IMR-90 (cell line): ENCODE results near the gene TENM4. TPM values are rescaled to one million over a fixed set of nuclear protein-coding genes. Genes with fewer than 3 reads are reported as not detected.

Experiments used
- ATAC-seq: fragments of 200-7000 bp; cut with Tn5 transposase; 2 replicates; pipeline ENCODE4 v1.9.1; 2020; ENCODE audit warnings: low read depth, mild to moderate bottlenecking, moderate library complexity
- BruUV-seq: library from RNA; stranded (reverse); fragments of 400-500 nt; replicated peaks from 2 replicates; lab custom pipeline; 2021; lab: Mats Ljungman, UMichigan
- CTCF ChIA-PET: fragments of 300-600 bp; formaldehyde crosslinking; extraction: SDS; loops from one replicate; lab custom pipeline; 2021; ENCODE audit warnings: antibody characterized with exemption; lab: Yijun Ruan, JAX
- POLR2A ChIA-PET: fragments of 300-600 bp; sonication (Branson Sonifier 250); formaldehyde crosslinking; loops from one replicate; lab custom pipeline; 2022; ENCODE audit warnings: antibody characterized with exemption; ENCODE audit not compliant: unreplicated experiment; lab: Charles Lee
- DNase-seq: peaks from one replicate; pipeline ENCODE4 v3.0.0; 2013
- H2AFZ ChIP-seq: replicated peaks from 2 replicates; pipeline ENCODE3; 2013; ENCODE audit warnings: low read length, mild to moderate bottlenecking; ENCODE audit not compliant: poor library complexity
- H2AK5ac ChIP-seq: 2 replicates; pipeline ENCODE4 v1.6.1; 2013; ENCODE audit warnings: low read depth, low read length, inconsistent platforms
- H2AK9ac ChIP-seq: replicated peaks from 2 replicates; pipeline ENCODE3; 2013; ENCODE audit warnings: mild to moderate bottlenecking, low read depth, low read length, moderate library complexity; ENCODE audit not compliant: poor library complexity
- H2BK120ac ChIP-seq: 2 replicates; pipeline ENCODE4 v1.6.1; 2013; ENCODE audit warnings: low read depth, low read length, inconsistent platforms
- H2BK15ac ChIP-seq: 3 replicates; pipeline ENCODE4 v1.6.1; 2013; ENCODE audit warnings: low read depth, low read length, inconsistent platforms
- H2BK20ac ChIP-seq: 2 replicates; pipeline ENCODE4 v1.6.1; 2013; ENCODE audit warnings: low read depth, mild to moderate bottlenecking, inconsistent platforms, low read length, moderate library complexity
- H2BK5ac ChIP-seq: 2 replicates; pipeline ENCODE4 v1.6.1; 2013; ENCODE audit warnings: mild to moderate bottlenecking, low read depth, low read length, inconsistent platforms; ENCODE audit not compliant: poor library complexity, severe bottlenecking
- H3K14ac ChIP-seq: replicated peaks from 2 replicates; pipeline ENCODE4 v1.6.1; 2013; ENCODE audit warnings: low read depth, low read length, inconsistent platforms
- H3K18ac ChIP-seq: 2 replicates; pipeline ENCODE4 v1.6.1; 2013; ENCODE audit warnings: low read depth, low read length, control low read depth
- H3K23ac ChIP-seq: 2 replicates; pipeline ENCODE4 v1.6.1; 2013; ENCODE audit warnings: low read depth, low read length, inconsistent platforms
- H3K27ac ChIP-seq: 2 replicates; pipeline ENCODE4 v1.5.1; 2013; ENCODE audit warnings: mild to moderate bottlenecking, control low read depth, low read length; ENCODE audit not compliant: insufficient read depth
- H3K27me3 ChIP-seq: 2 replicates; pipeline ENCODE4 v1.6.1; 2013; ENCODE audit warnings: low read length; ENCODE audit not compliant: control insufficient read depth, insufficient read depth
- H3K36me3 ChIP-seq: 2 replicates; pipeline ENCODE4 v1.6.1; 2013; ENCODE audit warnings: low read length, mixed read lengths; ENCODE audit not compliant: control insufficient read depth, insufficient read depth
- H3K4ac ChIP-seq: 2 replicates; pipeline ENCODE4 v1.6.1; 2013; ENCODE audit warnings: low read depth, low read length, inconsistent platforms
- H3K4me1 ChIP-seq: 2 replicates; pipeline ENCODE4 v1.6.1; 2013; ENCODE audit warnings: low read length, mixed read lengths; ENCODE audit not compliant: control insufficient read depth, insufficient read depth
- H3K4me2 ChIP-seq: 2 replicates; pipeline ENCODE4 v1.6.1; 2013; ENCODE audit warnings: low read depth, mild to moderate bottlenecking, control low read depth, low read length, moderate library complexity
- H3K4me3 ChIP-seq: 2 replicates; pipeline ENCODE4 v1.5.1; 2013; ENCODE audit warnings: low read depth, mild to moderate bottlenecking, control low read depth, low read length, moderate library complexity; ENCODE audit not compliant: insufficient read depth
- H3K56ac ChIP-seq: 2 replicates; pipeline ENCODE4 v1.6.1; 2013; ENCODE audit warnings: low read length, inconsistent platforms; ENCODE audit not compliant: insufficient read depth; ENCODE audit errors: extremely low read depth
- H3K79me1 ChIP-seq, 2 experiments: 2 replicates each; pipeline ENCODE4 v1.6.1; 2013; ENCODE audit warnings: low read length in 2 of 2, inconsistent platforms in 1 of 2, low read depth in 1 of 2
- H3K9ac ChIP-seq: 2 replicates; pipeline ENCODE4 v1.6.1; 2013; ENCODE audit warnings: low read depth, low read length, control low read depth
- H3K9me1 ChIP-seq: 2 replicates; pipeline ENCODE4 v1.6.1; 2013; ENCODE audit warnings: low read length, inconsistent platforms; ENCODE audit not compliant: insufficient read depth
- H3K9me3 ChIP-seq: 2 replicates; pipeline ENCODE4 v1.6.1; 2013; ENCODE audit warnings: low read length; ENCODE audit not compliant: control insufficient read depth, insufficient read depth
- H4K20me1 ChIP-seq: 2 replicates; pipeline ENCODE4 v1.6.1; 2013; ENCODE audit warnings: low read length, inconsistent platforms; ENCODE audit not compliant: insufficient read depth
- H4K5ac ChIP-seq: 2 replicates; pipeline ENCODE4 v1.6.1; 2013; ENCODE audit warnings: mild to moderate bottlenecking, low read depth, low read length, control low read depth
- H4K8ac ChIP-seq, 2 experiments: 2 replicates each; pipeline ENCODE4 v1.6.1; 2013; ENCODE audit warnings: low read depth in 2 of 2, low read length in 2 of 2, control low read depth in 1 of 2, inconsistent platforms in 1 of 2
- H4K91ac ChIP-seq: 2 replicates; pipeline ENCODE4 v1.6.1; 2013; ENCODE audit warnings: low read depth, low read length, inconsistent platforms; ENCODE audit not compliant: insufficient read depth
- BHLHE40 ChIP-seq: fragments of 150-350 bp; IDR thresholded peaks from 2 replicates; pipeline ENCODE4 v1.6.1; 2016; ENCODE audit warnings: mild to moderate bottlenecking, low read depth, low read length
- CEBPB ChIP-seq: IDR thresholded peaks from 2 replicates; pipeline ENCODE4 v1.6.1; 2012; ENCODE audit warnings: low read depth, low read length, improper control_type of control experiment
- CHD1 ChIP-seq: IDR thresholded peaks from 2 replicates; pipeline ENCODE4 v1.6.1; 2012; ENCODE audit warnings: low read depth, low read length, improper control_type of control experiment
- FOS ChIP-seq: fragments of 150-350 bp; IDR thresholded peaks from 2 replicates; pipeline ENCODE4 v1.6.1; 2016; ENCODE audit warnings: low read depth, low read length
- MAFK ChIP-seq: IDR thresholded peaks from 2 replicates; pipeline ENCODE4 v1.6.1; 2012; ENCODE audit warnings: low read depth, low read length, improper control_type of control experiment
- MAZ ChIP-seq: IDR thresholded peaks from 2 replicates; pipeline ENCODE4 v1.6.1; 2012; ENCODE audit warnings: low read depth, mild to moderate bottlenecking, low read length, improper control_type of control experiment, moderate library complexity, borderline replicate concordance
- MXI1 ChIP-seq: IDR thresholded peaks from 2 replicates; pipeline ENCODE4 v1.6.1; 2012; ENCODE audit warnings: low read depth, mild to moderate bottlenecking, low read length, moderate library complexity, borderline replicate concordance
- NFE2L2 ChIP-seq: fragments of 150-350 bp; IDR thresholded peaks from 2 replicates; pipeline ENCODE4 v1.6.1; 2016; ENCODE audit warnings: low read depth, mild to moderate bottlenecking, low read length
- POLR2A ChIP-seq: IDR thresholded peaks from 2 replicates; pipeline ENCODE4 v1.6.1; 2012; ENCODE audit warnings: mild to moderate bottlenecking, low read depth, low read length
- RAD21 ChIP-seq: IDR thresholded peaks from 2 replicates; pipeline ENCODE4 v1.6.1; 2012; ENCODE audit warnings: low read length, improper control_type of control experiment
- RCOR1 ChIP-seq: IDR thresholded peaks from 2 replicates; pipeline ENCODE4 v1.6.1; 2012; ENCODE audit warnings: mild to moderate bottlenecking, low read length, improper control_type of control experiment; ENCODE audit not compliant: insufficient replicate concordance
- RFX5 ChIP-seq: IDR thresholded peaks from 2 replicates; pipeline ENCODE4 v1.8.0; 2012; ENCODE audit warnings: low read depth, mild to moderate bottlenecking, low read length, moderate library complexity
- SMC3 ChIP-seq: fragments of 150-350 bp; IDR thresholded peaks from 2 replicates; pipeline ENCODE4 v1.6.1; 2016; ENCODE audit warnings: low read depth, mild to moderate bottlenecking, antibody characterized with exemption, low read length, moderate library complexity
- WGBS, 2 experiments: methylation state at CpG; one replicate each; pipeline versions ENCODE4 v1.1.5 to v1.1.7; 2013; ENCODE audit warnings: missing lambda C conversion rate in 2 of 2; ENCODE audit not compliant: insufficient read length in 1 of 2; ENCODE audit errors: extremely low coverage in 2 of 2; 5-methylcytosine and 5-hydroxymethylcytosine counted together
- dilution Hi-C: fragments of 300-500 bp; cut with HindIII; formaldehyde crosslinking; loops from one replicate; pipeline ENCODE4 v1.14.3; 2018; ENCODE audit warnings: low sequenced_read_pairs; ENCODE audit not compliant: unreplicated experiment
- in situ Hi-C: fragments of 300-500 bp; cut with MboI; formaldehyde crosslinking; loops from 3 replicates; pipeline ENCODE4 v1.14.3; 2019; ENCODE audit warnings: low sequenced_read_pairs, inconsistent platforms, mixed read lengths
- intact Hi-C: fragments of 100-400 bp; cut with micrococcal nuclease; formaldehyde crosslinking; loops from 2 replicates; pipeline ENCODE4 v1.10.0; 2022
- polyA plus RNA-seq, 3 experiments: library from polyadenylated mRNA; depleted of rRNA; stranded (reverse); fragments of >200 nt; gene quantifications; 2 replicates each; pipeline ENCODE4 v1.2.3, GENCODE V29; 2012; ENCODE audit warnings: low replicate concordance in 1 of 3
- total RNA-seq: library from RNA; depleted of rRNA; stranded (reverse); fragments of >200 nt; gene quantifications from 2 replicates; pipeline ENCODE4 v1.2.3, GENCODE V29; 2012
- TF ChIP-seq, protein P1 (sequence below): fragments of 150-350 bp; IDR thresholded peaks from 2 replicates; pipeline ENCODE4 v1.6.1; 2017; ENCODE audit warnings: mild to moderate bottlenecking, antibody characterized with exemption, low read length, low read depth
- TF ChIP-seq, protein P2 (sequence below): conservative IDR thresholded peaks from 2 replicates; pipeline ENCODE4 v1.5.1; 2012; ENCODE audit warnings: mild to moderate bottlenecking, low read depth, low read length, improper control_type of control experiment
- TF ChIP-seq, protein P3 (sequence below): fragments of 150-350 bp; IDR thresholded peaks from 2 replicates; pipeline ENCODE4 v1.6.1; 2016; ENCODE audit warnings: low read depth, mild to moderate bottlenecking, low read length, moderate library complexity, borderline replicate concordance

The TENM4 gene
- total and polyA plus RNA-seq, 2 of the 4 experiments (the other 2 are of a cell fraction), result 7.4 to 9.0 TPM

DNA sequence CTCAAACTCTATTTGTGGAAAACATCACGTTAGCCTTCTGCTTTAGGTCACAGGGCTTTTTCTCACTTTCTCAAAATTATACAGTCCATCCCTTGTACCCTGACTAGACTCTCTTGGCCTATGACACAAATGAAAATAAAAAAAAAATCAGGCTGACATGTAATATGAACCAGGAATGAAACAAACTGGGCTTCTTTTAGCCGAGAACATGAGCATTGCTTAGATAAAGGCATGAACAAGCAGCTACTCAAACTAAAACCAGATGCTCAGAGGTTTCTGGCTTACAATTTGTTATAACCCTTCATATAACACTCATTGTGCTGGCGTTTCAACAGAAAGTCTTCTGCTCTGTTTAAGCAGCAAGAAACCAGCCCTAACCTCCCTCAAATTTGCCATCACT, 600.6 kb downstream of the TENM4 start:
- H2BK15ac ChIP-seq, result peak overlapping the region; percentile 7; the same call in 1 of the 3 replicates
- peak overlapping the region; percentile 77; the same call in 1 of the 2 replicates for H4K5ac ChIP-seq
- peak; percentile 87 for ATAC-seq
- peaks cover 6% of the 10 kb centered on the region for H3K9me1 ChIP-seq
- peak overlapping the region; percentile 57 for H2BK120ac ChIP-seq
- POLR2A ChIA-PET, result no interaction called here
- peaks cover 3% of the 10 kb centered on the region; the same call in 1 of the 2 replicates for H3K36me3 ChIP-seq
- H2BK20ac ChIP-seq, result 0 out of 2 replicates have a peak overlapping the region, but pooled peaks have one; percentile 2
- BruUV-seq, result no TSS peak
- CTCF ChIA-PET, result interaction anchor here (0.6 to 1.0 kb wide), 4 partner anchors 10 to 760 kb away, joined by 3 to 5 read pairs (median 4); no protein-coding TSS in a partner anchor
- no peak overlapping the region for H3K23ac ChIP-seq
- H3K9me3 ChIP-seq, result no peaks in the 10 kb centered on the region
- H4K8ac ChIP-seq, result 0 out of 4 replicates have a peak overlapping the region, but pooled peaks of 1 of the 2 experiments have one; percentile 11
- no peaks in the 10 kb centered on the region for H4K20me1 ChIP-seq
- no peak overlapping the region for H4K91ac ChIP-seq
- H3K56ac ChIP-seq, result no peak overlapping the region
- H3K27me3 ChIP-seq, result no peaks in the 10 kb centered on the region
- H3K9ac ChIP-seq, result peak overlapping the region; percentile 81; the same call in 1 of the 2 replicates
- H3K4me2 ChIP-seq, result peak overlapping the region; percentile 58
- 20% methylated on average over 1 of the region's 3 CpGs; no CpG with 5 or more reads in 1 of the 2 experiments for WGBS, 2 experiments
- H3K18ac ChIP-seq, result peak overlapping the region; percentile 93
- intact Hi-C loops, result loop anchor here (2.0 kb wide), 1 partner anchor 39 kb away; no protein-coding TSS in a partner anchor
- peak overlapping the region; percentile 30; the same call in 1 of the 2 replicates for H3K14ac ChIP-seq
- H2AFZ ChIP-seq, result no peak overlapping the region
- peak overlapping the region; percentile 75 for H2BK5ac ChIP-seq
- H2AK5ac ChIP-seq, result no peak overlapping the region
- no peak overlapping the region for H3K4me3 ChIP-seq
- H2AK9ac ChIP-seq, result no peak overlapping the region
- dilution Hi-C loops, result no loop called here
- H3K4me1 ChIP-seq, result peaks cover 13% of the 10 kb centered on the region
- in situ Hi-C loops, result no loop called here
- H3K79me1 ChIP-seq, result no peaks in the 10 kb centered on the region
- DNase-seq, result peak; percentile 91
- H3K27ac ChIP-seq, result peak overlapping the region; percentile 100; the same call in 1 of the 2 replicates
- TF ChIP-seq MAZ, result no peak
- TF ChIP-seq CHD1, result no peak
- no peak for TF ChIP-seq POLR2A
- no peak for TF ChIP-seq SMC3
- TF ChIP-seq RFX5, result no peak
- TF ChIP-seq MAFK, result no peak
- TF ChIP-seq, protein P1, sequence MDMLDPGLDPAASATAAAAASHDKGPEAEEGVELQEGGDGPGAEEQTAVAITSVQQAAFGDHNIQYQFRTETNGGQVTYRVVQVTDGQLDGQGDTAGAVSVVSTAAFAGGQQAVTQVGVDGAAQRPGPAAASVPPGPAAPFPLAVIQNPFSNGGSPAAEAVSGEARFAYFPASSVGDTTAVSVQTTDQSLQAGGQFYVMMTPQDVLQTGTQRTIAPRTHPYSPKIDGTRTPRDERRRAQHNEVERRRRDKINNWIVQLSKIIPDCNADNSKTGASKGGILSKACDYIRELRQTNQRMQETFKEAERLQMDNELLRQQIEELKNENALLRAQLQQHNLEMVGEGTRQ, result no peak
- TF ChIP-seq RCOR1, result no peak
- TF ChIP-seq, protein P2, sequence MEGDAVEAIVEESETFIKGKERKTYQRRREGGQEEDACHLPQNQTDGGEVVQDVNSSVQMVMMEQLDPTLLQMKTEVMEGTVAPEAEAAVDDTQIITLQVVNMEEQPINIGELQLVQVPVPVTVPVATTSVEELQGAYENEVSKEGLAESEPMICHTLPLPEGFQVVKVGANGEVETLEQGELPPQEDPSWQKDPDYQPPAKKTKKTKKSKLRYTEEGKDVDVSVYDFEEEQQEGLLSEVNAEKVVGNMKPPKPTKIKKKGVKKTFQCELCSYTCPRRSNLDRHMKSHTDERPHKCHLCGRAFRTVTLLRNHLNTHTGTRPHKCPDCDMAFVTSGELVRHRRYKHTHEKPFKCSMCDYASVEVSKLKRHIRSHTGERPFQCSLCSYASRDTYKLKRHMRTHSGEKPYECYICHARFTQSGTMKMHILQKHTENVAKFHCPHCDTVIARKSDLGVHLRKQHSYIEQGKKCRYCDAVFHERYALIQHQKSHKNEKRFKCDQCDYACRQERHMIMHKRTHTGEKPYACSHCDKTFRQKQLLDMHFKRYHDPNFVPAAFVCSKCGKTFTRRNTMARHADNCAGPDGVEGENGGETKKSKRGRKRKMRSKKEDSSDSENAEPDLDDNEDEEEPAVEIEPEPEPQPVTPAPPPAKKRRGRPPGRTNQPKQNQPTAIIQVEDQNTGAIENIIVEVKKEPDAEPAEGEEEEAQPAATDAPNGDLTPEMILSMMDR, result no peak
- TF ChIP-seq FOS, result no peak
- TF ChIP-seq, protein P3, sequence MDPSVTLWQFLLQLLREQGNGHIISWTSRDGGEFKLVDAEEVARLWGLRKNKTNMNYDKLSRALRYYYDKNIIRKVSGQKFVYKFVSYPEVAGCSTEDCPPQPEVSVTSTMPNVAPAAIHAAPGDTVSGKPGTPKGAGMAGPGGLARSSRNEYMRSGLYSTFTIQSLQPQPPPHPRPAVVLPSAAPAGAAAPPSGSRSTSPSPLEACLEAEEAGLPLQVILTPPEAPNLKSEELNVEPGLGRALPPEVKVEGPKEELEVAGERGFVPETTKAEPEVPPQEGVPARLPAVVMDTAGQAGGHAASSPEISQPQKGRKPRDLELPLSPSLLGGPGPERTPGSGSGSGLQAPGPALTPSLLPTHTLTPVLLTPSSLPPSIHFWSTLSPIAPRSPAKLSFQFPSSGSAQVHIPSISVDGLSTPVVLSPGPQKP, result no peak
- TF ChIP-seq CEBPB, result no peak
- no peak for TF ChIP-seq BHLHE40
- no peak for TF ChIP-seq NFE2L2
- no peak for TF ChIP-seq MXI1
- no peak for TF ChIP-seq RAD21
- H3K4ac ChIP-seq, result no peak overlapping the region
